Loucy (cell line): Measurements from ENCODE around the gene EXOC3L4.

Source experiments
- H2AFZ ChIP-seq: fragments of 200-600 bp; sonication (generic); 2 replicates; pipeline ENCODE4 v1.6.0; 2016; ENCODE audit warnings: antibody characterized with exemption, mild to moderate bottlenecking, low read length, moderate library complexity
- H3F3A ChIP-seq: fragments of 200-600 bp; 2 replicates; pipeline ENCODE4 v1.6.0; 2016; ENCODE audit warnings: antibody characterized with exemption, low read depth, mild to moderate bottlenecking
- H3K27me3 ChIP-seq: fragments of 200-600 bp; sonication (generic); 2 replicates; pipeline ENCODE4 v1.6.1; 2014; ENCODE audit warnings: low read length, mild to moderate bottlenecking; ENCODE audit not compliant: insufficient read depth, poor library complexity, severe bottlenecking
- H3K36me3 ChIP-seq: fragments of 200-600 bp; sonication (generic); 2 replicates; pipeline ENCODE4 v1.6.1; 2016; ENCODE audit warnings: low read length; ENCODE audit not compliant: insufficient read depth
- H3K4me1 ChIP-seq: fragments of 200-600 bp; sonication (generic); 2 replicates; pipeline ENCODE4 v1.5.1; 2014; ENCODE audit warnings: low read length, mild to moderate bottlenecking; ENCODE audit not compliant: insufficient read depth, poor library complexity, severe bottlenecking
- H3K4me2 ChIP-seq: fragments of 200-600 bp; sonication (generic); 2 replicates; pipeline ENCODE4 v1.6.0; 2014; ENCODE audit warnings: antibody characterized with exemption, low read length, low read depth, mild to moderate bottlenecking; ENCODE audit not compliant: poor library complexity, severe bottlenecking
- H3K4me3 ChIP-seq: fragments of 200-600 bp; sonication (generic); 2 replicates; pipeline ENCODE4 v1.5.1; 2014; ENCODE audit warnings: low read length, mild to moderate bottlenecking, mixed read lengths; ENCODE audit not compliant: poor library complexity, severe bottlenecking
- H3K79me2 ChIP-seq: fragments of 200-600 bp; sonication (generic); 2 replicates; pipeline ENCODE4 v1.6.1; 2014; ENCODE audit warnings: low read length; ENCODE audit not compliant: insufficient read depth
- H3K9ac ChIP-seq: fragments of 200-600 bp; sonication (generic); 2 replicates; pipeline ENCODE4 v1.6.0; 2014; ENCODE audit warnings: mild to moderate bottlenecking, low read depth, low read length, moderate library complexity; ENCODE audit not compliant: poor library complexity, severe bottlenecking
- H3K9me2 ChIP-seq: fragments of 200-600 bp; sonication (generic); replicated peaks from 2 replicates; pipeline ENCODE4 v1.6.1; 2016; ENCODE audit warnings: low read depth, low read length, mixed read lengths
- H3K9me3 ChIP-seq: fragments of 200-600 bp; sonication (generic); 2 replicates; pipeline ENCODE4 v1.6.1; 2014; ENCODE audit warnings: mild to moderate bottlenecking, antibody characterized with exemption, low read length, low read depth; ENCODE audit not compliant: insufficient read depth
- H4K20me1 ChIP-seq: fragments of 200-600 bp; sonication (generic); 2 replicates; pipeline ENCODE4 v1.6.0; 2014; ENCODE audit warnings: antibody characterized with exemption, low read length, mild to moderate bottlenecking; ENCODE audit not compliant: insufficient read depth, poor library complexity, severe bottlenecking
- EZH2phosphoT487 ChIP-seq: fragments of 200-600 bp; IDR thresholded peaks from 2 replicates; pipeline ENCODE4 v1.6.1; 2018; ENCODE audit warnings: antibody characterized with exemption, mild to moderate bottlenecking, moderate library complexity, borderline replicate concordance
- TF ChIP-seq, protein P1 (sequence below): fragments of 200-600 bp; sonication (generic); conservative IDR thresholded peaks from 2 replicates; pipeline ENCODE4 v1.5.1; 2014; ENCODE audit warnings: mild to moderate bottlenecking, antibody characterized with exemption, low read length

Gene EXOC3L4

DNA sequence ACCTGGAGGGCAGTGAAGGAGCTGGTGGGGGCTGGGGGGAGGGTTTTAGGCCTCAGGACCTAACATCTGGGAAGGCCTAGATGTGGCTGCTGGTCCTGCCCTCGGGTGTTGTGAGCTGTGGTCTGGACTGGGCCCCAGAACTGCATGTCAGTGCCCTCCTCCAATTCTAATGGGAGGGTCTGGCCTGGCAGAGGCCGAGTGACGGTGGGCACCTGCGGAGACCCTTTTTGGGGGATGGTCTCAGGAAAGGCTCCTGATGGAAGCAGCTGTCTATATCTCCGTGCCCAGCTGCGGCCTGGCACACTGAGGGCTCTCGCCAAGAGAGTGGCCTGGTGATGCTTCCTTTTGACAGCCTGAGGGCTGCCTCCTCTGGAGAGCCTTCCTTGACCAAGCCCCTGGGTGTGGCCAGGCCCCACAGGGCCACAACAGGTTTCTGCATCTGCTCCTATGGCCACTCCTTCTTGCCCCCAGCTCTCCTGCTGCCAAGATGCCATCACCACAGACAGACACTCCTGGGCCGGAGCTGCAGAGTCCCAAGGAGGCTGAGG, 5.3 kb downstream of the EXOC3L4 start:
- no peak overlapping the region for H3K9ac ChIP-seq
- no peaks in the 10 kb centered on the region for H4K20me1 ChIP-seq
- H3K4me1 ChIP-seq = no peaks in the 10 kb centered on the region
- no peaks in the 10 kb centered on the region for H3K9me3 ChIP-seq
- no peak overlapping the region for H3K4me3 ChIP-seq
- no peak overlapping the region for H3K4me2 ChIP-seq
- TF ChIP-seq, protein P1, sequence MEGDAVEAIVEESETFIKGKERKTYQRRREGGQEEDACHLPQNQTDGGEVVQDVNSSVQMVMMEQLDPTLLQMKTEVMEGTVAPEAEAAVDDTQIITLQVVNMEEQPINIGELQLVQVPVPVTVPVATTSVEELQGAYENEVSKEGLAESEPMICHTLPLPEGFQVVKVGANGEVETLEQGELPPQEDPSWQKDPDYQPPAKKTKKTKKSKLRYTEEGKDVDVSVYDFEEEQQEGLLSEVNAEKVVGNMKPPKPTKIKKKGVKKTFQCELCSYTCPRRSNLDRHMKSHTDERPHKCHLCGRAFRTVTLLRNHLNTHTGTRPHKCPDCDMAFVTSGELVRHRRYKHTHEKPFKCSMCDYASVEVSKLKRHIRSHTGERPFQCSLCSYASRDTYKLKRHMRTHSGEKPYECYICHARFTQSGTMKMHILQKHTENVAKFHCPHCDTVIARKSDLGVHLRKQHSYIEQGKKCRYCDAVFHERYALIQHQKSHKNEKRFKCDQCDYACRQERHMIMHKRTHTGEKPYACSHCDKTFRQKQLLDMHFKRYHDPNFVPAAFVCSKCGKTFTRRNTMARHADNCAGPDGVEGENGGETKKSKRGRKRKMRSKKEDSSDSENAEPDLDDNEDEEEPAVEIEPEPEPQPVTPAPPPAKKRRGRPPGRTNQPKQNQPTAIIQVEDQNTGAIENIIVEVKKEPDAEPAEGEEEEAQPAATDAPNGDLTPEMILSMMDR = no peak
- TF ChIP-seq EZH2phosphoT487 = no peak
- H2AFZ ChIP-seq = no peak overlapping the region
- no peaks in the 10 kb centered on the region for H3K36me3 ChIP-seq
- no peaks in the 10 kb centered on the region for H3K27me3 ChIP-seq
- no peaks in the 10 kb centered on the region for H3K79me2 ChIP-seq
- H3F3A ChIP-seq = no peaks in the 10 kb centered on the region
- no peaks in the 10 kb centered on the region for H3K9me2 ChIP-seq

DNA sequence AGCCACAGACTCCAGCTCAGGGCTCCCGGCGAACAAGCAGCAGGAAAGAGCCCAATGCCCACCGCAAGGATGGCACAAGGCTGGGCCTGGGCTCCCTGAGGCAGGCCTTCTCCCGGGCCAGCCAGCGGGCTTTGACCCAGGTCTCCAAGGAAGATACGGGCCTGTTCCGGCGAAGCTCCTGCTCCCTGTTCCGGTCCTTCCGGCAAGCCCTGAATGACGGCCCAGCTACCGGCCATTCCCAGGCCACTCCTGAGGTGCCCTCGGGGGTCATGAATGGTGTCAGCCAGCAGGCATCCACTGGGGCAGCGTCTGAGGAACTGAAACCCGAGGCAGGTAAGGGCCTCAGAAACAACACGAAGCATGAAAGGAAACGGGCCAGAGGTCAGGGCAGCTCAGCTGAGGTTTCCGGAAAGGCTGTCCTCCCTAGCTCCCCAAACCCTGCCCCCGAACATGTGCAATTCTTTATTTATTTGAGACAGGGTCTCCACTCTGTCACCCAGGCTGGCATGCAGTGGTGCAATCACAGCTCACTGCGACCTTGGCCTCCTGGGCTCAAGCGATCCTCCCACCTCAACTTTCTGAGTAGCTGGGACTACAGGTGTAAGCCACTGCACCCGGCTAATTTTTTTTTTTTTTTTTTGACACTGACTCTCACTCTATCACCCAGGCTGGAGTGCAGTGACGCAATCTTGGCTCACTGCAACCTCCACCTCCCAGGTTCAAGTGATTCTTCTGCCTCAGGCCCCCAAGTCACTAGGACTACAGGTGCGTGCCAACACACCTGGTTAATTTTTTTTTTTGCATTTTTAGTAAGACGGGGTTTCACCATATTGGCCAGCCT, 6.0 kb downstream of the EXOC3L4 start:
- Histone ChIP-seq H3K9ac (no peak overlapping the region), H3K9me2 (no peaks in the 10 kb centered on the region), H3K4me2 (no peak overlapping the region), H3K4me3 (no peak overlapping the region), H3F3A (no peaks in the 10 kb centered on the region), H3K4me1 (no peaks in the 10 kb centered on the region), H3K27me3 (no peaks in the 10 kb centered on the region), H4K20me1 (no peaks in the 10 kb centered on the region), H2AFZ (no peak overlapping the region), H3K79me2 (no peaks in the 10 kb centered on the region), H3K36me3 (no peaks in the 10 kb centered on the region), H3K9me3 (no peaks in the 10 kb centered on the region)
- TF ChIP-seq, protein P1 = no peak
- no peak for TF ChIP-seq EZH2phosphoT487

DNA sequence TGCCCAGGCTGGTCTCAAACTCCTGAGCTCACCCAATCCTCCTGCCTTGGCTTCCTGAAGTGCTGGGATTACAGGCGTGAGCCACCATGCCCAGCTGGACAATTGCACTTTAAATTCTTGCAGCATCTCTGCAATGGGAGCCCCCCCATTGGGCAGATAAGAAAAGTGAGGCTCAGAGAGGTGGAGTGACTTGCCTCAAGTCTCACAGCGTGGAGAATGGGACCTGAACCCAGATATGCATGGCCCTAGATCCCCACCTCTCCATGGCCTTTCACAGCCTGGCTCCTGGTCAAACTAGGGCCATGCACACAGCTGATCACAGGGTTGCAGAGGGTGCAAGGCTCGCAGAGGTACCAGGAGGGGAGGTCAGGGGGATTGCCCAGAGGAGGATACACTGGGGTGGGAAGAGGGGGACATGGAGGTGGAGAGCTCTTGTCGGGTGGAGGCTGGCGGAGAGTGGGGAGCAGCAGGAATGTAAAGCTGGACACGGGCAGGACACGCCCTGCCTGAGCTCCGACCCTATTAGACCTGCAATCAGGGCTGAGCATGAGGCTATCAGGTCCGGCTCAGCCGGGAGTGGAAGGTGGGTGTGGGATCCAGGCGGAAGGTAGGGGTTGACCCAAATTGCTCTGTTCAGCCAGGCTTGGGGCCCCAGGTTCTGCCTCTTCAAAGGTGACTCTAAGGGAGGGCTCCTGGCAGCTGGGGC, 6.9 kb downstream of the EXOC3L4 start:
- Histone ChIP-seq H3K27me3 (no peaks in the 10 kb centered on the region), H3K36me3 (no peaks in the 10 kb centered on the region), H3K79me2 (no peaks in the 10 kb centered on the region), H3K4me1 (no peaks in the 10 kb centered on the region), H3K9me2 (no peaks in the 10 kb centered on the region), H3F3A (no peaks in the 10 kb centered on the region), H3K9me3 (no peaks in the 10 kb centered on the region), H3K9ac (no peak overlapping the region), H4K20me1 (no peaks in the 10 kb centered on the region), H3K4me3 (no peak overlapping the region), H3K4me2 (no peak overlapping the region), H2AFZ (no peak overlapping the region)
- TF ChIP-seq EZH2phosphoT487 = no peak
- TF ChIP-seq, protein P1 = no peak
